Raji (cell line): ENCODE measurements around the gene ACTL7B.

ENCODE experiments used
- POLR2A ChIP-seq: IDR thresholded peaks from 2 replicates; pipeline ENCODE4 v1.6.1; 2011; ENCODE audit warnings: low read depth, low read length, control low read depth; ENCODE audit not compliant: insufficient read depth

The ACTL7B gene

DNA sequence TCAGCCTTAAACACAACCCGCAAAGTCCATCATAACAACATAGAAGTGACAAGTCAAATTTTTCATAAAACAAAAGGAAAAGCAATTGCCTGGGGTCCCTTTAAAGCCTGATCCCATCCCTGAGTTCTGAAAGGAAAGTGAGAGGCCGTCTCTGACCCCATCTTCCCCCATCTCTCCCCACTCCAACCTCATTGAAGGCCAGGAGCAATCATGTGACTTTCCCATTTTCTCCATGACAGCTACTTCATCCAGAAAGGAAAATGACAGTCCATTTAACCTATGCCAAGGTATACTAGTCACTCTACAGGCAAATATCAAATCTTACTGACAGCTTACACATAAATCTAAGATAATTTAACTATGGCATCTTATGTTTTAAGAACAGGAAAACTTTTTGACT, 21.7 kb upstream of the ACTL7B start:
- TF ChIP-seq POLR2A: no peak

DNA sequence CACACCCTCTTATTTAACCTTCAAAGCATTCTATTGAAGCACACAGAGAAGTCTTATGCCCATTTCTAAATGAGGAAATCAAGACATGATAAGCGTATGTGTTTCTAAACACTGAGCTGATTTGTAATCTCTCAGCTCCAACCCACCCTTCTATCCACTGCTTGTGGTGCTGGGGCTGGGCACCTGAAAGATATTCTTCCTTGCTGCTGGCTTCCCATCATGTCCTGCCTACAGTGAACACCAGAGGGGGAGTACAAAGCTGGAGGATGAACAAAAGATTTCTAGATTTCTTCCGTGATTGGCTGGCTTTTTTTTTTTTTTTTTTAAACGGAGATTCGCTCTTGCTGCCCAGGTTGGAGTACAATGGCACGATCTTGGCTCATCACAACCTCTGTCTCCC, 20.6 kb upstream of the ACTL7B start:
- TF ChIP-seq POLR2A: no peak

DNA sequence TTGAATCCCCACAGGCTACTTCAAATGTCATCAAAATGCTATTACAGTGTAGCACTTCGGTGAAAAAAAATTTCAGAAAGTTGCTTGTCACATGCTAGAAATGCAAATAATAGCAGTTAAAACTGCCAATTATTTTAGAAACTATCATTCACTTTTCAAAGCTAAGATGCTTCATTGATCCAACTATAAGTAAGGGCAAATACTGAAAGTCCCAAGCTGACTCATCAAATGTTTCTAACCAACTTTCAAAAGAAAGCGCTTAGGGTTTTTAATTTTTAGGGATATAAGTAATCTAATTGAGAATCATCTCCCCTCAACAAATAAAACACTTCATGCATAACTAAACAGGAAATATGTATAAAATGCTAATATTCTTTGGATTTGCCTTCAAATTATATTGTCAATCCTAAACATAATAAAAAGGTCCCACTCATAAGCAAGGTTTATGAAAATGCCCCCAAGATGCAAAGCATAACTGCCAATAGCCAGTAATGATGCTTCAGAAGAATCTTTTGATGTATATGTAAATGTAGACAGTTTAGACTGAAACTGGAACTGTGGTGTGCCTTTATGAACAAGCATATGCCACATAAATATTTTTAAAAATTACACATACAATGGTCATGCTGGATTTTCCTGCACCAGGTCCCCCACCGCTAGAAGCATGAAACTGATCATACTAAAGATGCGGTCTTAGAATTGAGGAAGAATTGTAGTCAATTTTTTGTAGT, 18.4 kb upstream of the ACTL7B start:
- TF ChIP-seq POLR2A: no peak

DNA sequence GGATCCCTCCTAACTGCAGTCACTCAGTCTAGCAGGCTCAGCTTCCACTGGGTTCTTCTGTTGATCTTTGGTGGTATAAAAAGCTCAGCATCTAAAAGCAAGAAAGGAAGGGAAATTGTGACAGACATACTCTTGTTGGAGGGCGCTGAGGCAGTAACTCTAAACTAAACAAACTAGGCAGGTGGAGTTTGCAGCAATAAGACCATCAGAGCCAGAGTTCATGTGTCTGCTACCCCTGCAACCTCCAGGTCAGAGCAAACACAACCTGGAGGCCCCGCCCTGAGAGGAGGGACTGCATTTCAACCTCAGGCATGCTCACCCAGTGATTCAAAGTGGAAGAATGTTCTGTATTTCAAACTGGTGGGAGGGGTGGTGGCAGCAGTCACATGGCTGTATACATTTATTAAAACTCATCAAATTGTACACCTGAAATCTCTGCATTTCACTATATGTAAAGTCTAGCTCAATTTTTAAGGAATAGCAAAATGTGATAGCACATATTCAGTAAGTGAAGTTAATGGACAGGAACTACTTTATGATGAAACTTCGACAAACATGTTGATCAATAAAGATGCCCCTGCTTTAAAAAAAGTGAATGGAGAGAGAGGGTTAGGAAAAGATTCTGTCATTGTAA, 13.4 kb upstream of the ACTL7B start:
- no peak for TF ChIP-seq POLR2A

DNA sequence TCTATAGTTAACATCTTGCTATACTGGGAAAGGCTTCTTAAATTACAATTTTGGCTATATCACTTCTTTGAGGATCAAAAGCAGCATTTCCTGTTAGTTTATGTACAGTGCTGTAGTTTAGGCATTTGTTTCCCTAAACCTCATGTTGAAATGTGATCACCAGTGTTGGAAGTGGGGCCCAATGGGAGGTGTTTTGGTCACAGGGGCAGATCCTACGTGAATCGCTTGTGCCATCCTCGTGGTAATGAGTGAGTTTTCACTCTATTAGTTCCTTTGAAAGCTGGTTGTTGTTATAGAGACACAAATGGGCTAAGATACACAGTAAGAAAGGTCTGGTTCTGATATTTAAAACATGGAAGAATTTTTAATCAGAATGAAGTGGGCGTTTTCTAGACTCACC, 12.0 kb upstream of the ACTL7B start:
- no peak for TF ChIP-seq POLR2A

DNA sequence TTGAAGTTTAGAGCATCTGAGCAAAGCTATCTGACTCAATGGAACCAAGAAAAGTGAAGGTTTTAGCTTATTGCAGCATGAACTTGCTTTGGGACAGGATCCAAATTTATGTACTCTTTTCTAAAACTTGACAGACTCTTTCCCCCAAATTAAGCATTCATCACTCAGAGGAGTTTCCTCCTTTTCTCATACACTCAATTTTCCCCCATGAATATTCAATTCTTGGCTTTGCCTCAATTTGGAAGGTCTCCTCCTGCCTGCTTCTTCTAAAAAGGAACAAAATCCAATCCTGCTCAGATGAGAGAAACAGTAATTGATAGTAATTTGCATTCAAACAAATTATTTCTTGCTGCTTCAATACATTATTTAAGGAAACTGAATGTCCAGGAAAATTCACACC, 11.3 kb upstream of the ACTL7B start:
- no peak for TF ChIP-seq POLR2A

DNA sequence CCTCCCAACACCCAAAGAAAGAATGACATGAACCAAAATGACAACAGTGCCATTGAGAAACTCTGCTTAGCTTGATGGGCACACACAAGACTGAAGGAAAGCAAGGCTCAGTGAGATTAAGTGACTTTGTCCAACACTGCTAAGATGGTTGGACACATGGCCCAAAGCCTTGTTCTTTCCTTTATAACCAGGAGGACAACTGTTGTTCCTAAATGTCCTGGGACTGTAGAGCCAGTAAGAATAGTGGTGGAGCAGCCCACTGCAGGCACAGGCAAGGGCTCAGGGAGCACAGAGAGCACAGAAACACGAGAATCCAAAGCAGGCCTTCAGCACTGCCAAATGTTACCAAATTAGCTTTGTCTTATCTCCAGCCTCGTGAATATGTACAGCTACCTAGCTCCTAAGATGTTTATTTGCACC, 10.2 kb upstream of the ACTL7B start:
- no peak for TF ChIP-seq POLR2A

DNA sequence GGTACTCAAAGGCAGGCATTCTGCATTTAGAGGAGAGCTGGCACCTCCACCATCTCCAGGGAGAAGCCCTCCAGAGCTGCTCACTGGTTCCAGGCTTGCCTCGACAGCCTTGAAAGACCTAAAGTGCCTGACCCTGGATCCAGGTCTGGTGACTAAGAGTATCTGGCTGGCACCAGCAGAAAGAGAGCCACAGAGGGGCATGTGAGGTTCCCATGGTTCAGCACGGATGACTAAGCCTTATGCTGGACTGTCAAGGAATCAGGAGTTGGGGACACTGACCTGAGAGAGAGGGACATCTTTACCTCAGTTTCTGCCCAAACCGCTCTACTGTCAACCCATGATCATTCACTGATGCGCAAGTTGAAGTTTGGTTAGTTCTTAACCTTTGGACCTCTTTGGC, 9.3 kb upstream of the ACTL7B start:
- no peak for TF ChIP-seq POLR2A

DNA sequence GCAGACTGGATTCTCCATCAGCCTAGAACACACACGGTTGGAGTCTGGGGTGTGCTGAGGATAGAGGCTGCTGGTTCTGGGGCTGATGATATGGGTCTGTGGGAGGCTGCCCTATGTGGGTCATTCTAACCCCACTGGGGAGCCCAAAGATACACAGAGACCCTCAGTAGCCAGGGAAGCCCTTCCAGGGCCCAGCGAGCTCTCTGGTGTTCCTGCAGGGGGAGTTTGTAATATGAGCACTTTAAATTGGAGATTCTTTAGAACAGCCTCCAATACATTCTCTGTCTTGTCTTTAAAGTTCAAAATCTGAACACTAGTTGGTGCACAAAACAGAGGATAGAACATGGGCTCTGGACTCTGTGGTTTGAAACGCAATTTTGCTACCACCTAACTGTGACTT, 8.7 kb upstream of the ACTL7B start:
- no peak for TF ChIP-seq POLR2A

DNA sequence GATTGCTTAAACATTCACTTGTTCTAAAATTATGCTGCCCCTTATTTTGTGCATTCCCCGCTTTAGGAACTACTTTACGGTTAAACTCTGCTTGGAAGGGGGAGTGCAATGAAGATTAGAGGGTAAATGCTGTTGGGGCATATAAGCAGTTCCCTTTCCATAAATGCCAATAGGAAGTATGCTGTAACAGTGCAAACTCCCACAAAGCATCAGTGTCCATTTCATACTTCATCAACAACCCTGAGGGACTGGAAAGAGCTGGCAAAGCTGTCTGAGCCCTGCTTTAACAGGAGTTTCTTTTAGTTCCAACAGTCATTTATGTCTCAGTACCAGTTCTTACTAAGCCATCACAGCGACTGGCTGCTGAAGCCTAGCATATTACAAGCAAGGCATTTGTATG, 8.1 kb upstream of the ACTL7B start:
- no peak for TF ChIP-seq POLR2A

DNA sequence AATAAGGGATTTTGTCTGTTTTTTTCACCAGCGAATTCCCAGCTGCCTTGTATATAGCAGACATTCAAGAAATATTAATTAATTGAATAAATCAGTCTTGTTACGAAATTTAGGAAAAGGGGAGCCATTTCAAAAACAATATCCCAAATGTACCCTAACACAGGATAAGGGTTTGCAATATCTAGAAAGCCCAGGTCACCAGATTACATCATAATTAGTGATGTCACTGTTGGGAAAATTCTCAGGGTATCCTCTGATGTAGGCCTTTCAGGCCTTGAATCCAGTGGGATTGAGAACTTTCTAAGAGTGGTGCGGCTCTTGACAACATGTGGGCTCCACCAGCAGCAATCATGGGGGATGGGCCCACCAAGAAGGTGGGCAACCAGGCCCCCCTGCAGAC, 6.2 kb upstream of the ACTL7B start, which contains the start of gene ACTL7A:
TSS of gene ACTL7A (plus strand) at position 270 of the 400 bp plus-strand sequence. CDS start at position 327, 57 bp downstream.
- no peak for TF ChIP-seq POLR2A

DNA sequence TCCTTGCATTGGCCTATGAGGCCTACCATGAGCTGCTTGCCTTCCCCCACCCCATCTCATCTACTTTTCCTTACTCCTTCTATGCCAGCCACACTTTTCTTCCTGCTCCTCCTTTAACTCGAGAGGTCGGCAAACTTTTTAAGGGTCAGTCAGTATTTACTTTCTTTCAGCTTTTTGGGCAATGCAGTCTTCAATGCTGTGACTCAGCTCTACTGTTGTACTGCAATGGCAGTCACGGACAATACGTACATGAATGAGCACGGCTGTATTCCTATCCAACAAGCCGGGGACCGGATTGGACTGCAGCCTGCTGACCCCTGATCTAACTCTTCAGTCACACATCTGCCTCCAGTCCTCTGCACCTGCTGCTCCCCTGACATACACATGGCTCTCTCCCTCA, 5.7 kb upstream of the ACTL7B start:
- TF ChIP-seq POLR2A: no peak

DNA sequence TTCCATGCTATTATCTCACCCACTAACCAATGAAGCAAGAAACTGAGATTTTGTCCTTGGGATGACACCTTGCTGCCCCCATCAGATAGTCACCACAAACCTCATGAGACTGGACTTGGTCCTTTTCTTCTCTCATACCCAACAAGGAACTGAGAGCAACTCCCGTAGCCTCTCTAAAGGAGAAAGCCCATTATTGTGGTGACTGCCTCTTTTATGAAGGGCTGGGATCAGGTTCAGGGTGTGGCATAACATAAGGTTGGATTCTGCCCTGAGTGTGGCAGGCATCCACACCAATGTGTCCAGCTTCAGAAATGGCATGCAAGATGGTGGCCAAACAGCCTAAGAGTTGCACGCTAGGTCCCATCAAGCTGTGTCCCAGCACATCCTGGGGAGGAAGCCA, 5.0 kb upstream of the ACTL7B start:
- TF ChIP-seq POLR2A: no peak

DNA sequence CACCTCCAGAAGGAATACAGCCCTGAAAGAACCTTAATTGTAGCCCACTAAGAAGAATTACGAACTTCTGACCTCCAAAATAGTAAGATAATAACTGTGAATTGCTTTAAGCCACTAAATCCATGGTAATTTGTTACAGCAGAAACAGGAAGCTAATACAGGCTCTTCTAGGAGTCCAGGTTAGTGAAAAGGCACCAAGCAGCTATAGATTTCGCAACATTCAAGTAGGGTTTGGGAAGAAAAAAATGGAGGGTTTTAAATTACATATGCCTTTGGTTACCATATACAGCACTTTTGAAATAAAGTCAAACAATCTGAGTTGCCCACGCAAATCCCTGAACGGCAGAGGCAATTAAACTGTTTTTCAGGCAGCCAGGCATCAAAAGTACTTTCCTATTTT, 4.6 kb upstream of the ACTL7B start:
- TF ChIP-seq POLR2A: no peak

DNA sequence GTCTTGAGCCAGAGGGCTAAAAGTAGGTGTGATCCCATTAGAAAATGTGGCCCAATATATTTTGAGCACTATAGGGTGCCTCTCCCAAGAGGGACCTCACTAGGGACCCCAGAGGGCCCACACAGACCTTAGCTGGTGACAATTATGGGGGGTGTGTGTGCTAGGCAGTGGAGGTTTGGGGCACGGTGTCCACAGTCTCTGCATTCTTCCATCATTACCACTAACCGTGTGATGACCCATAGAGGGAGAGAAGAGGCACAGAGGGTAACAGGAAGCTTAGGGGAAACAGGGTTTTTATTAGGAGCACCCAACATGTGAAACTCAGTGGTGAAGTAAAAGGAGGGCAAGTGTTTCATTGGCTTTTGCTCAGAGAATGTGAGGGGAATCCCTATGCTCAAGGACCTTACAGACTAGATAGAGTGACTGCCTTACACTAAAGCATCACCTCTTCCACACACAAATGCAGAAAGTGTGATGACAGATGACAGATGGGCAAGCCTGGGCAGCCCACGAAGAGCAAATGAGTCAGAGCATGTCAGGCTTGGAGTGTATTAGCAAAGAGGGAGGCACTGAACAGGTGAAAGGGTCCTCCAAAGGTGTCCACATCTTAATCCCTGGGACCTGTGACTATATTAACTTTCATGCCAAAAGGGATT, 3.8 kb upstream of the ACTL7B start:
- TF ChIP-seq POLR2A: no peak

DNA sequence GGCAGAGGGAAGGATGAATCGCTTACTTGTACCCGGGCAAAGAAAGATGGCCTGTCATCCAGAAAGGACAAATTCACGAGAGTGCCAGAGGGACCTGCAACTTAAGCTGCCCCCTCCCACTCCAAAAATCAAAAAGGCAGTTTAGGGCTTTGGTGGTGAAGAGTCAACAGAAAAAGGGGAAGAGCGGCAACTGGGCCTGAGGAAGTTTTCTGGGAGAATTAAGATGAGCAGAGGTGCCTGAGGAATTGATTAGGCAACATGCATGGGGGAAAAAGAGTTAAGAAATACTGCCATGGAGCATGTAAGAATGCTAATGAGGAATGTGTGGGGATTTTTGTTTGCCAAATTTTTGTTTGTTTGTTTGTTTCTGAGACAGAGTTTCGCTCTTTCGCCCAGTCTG, 1.8 kb upstream of the ACTL7B start:
- TF ChIP-seq POLR2A: no peak
